Measurements from ENCODE around the gene TMEM11.

DNA sequence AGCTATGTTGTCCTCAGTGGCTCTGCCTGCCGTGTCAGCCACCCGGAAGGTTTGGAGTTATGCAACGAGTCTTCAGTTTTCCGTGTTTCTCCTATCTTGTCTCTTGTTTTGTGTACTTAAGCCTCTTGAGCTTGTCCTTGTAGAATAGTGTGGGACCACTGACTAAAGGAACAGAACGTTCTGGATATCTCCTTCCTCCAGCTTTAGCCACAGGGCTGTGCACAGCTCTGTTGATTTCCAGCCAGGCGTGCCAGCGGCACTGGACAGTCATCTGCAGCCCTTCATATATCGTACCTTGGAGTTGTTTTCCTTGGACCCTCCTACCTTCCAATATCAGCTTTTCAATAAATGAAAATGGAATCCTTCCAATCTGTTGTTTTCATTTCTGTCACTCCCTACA lies 39.8 kb downstream of the TMEM11 start:
- TF ChIP-seq EZH2 (IDR thresholded peaks at IDR 0.05; ENCODE audit: insufficient read depth, poor library complexity, severe bottlenecking) (no peak), EZH2phosphoT487 (IDR thresholded peaks at IDR 0.05; ENCODE audit: insufficient read depth, low read depth) (no peak)

Data from GM23248 (cell line).